Endothelial cell of umbilical vein (primary cell): ENCODE measurements around the gene NCKAP5. TPM values are rescaled to one million over a fixed set of nuclear protein-coding genes. Genes with fewer than 3 reads are reported as not detected.

ENCODE experiments used
- BruUV-seq: library from RNA; stranded (reverse); fragments of 400-500 nt; replicated peaks from 2 replicates; lab custom pipeline; 2021; lab: Mats Ljungman, UMichigan
- CTCF ChIA-PET: fragments of 300-600, 350-600 bp; sonication (Branson Sonifier 250); formaldehyde crosslinking; loops from one replicate; lab custom pipeline; 2021; ENCODE audit warnings: antibody characterized with exemption, inconsistent platforms; lab: Charles Lee
- POLR2A ChIA-PET: fragments of 300-600, 350-600 bp; sonication (Branson Sonifier 250); formaldehyde crosslinking; loops from one replicate; lab custom pipeline; 2021; ENCODE audit warnings: antibody characterized with exemption, inconsistent platforms; lab: Charles Lee
- DNase-seq: peaks from one replicate; pipeline ENCODE4 v3.0.0-alpha.2; 2011; ENCODE audit warnings: low read depth, low spot score
- FAIRE-seq: peaks from 2 replicates; lab custom pipeline; 2011; peaks lifted over from hg19 to GRCh38; lab: Jason Lieb, UNC
- H2AFZ ChIP-seq: 2 replicates; pipeline ENCODE4 v1.6.0; 2012; ENCODE audit warnings: low read depth, low read length, control low read depth, inconsistent platforms
- H3K27ac ChIP-seq: 2 replicates; pipeline ENCODE4 v1.5.1; 2011; ENCODE audit warnings: low read depth, mild to moderate bottlenecking, control low read depth, low read length, moderate library complexity; ENCODE audit not compliant: insufficient read depth
- H3K27me3 ChIP-seq, 2 experiments: 2 replicates each; pipeline versions ENCODE4 v1.6.0 to v1.6.1; 2011; ENCODE audit warnings: low read length in 2 of 2, mixed read lengths in 1 of 2; ENCODE audit not compliant: control insufficient read depth in 2 of 2, insufficient read depth in 2 of 2
- H3K36me3 ChIP-seq, 2 experiments: 2 replicates in 1 of 2; 3 replicates in 1 of 2; pipeline ENCODE4 v1.5.1; 2011; ENCODE audit warnings: low read length in 2 of 2, mild to moderate bottlenecking in 1 of 2, moderate library complexity in 1 of 2; ENCODE audit not compliant: control insufficient read depth in 2 of 2, insufficient read depth in 2 of 2; ENCODE audit errors: extremely low read depth in 1 of 2
- H3K4me1 ChIP-seq: 3 replicates; pipeline ENCODE4 v1.5.1; 2011; ENCODE audit warnings: mild to moderate bottlenecking, low read length; ENCODE audit not compliant: control insufficient read depth, insufficient read depth; ENCODE audit errors: extremely low read depth
- H3K4me2 ChIP-seq: 2 replicates; pipeline ENCODE4 v1.6.1; 2011; ENCODE audit warnings: low read length, control low read depth, mixed read lengths; ENCODE audit not compliant: insufficient read depth
- H3K4me3 ChIP-seq, 3 experiments: fragments of 200-600 bp in 1 of 3; sonication (generic), shearing (Covaris generic) in 1 of 3; replicated peaks in 1 of 3; 2 replicates each; pipeline ENCODE4 v1.5.1; 2011 to 2016; ENCODE audit warnings: control low read depth in 3 of 3, low read length in 3 of 3, mild to moderate bottlenecking in 2 of 3, inconsistent platforms in 1 of 3, low read depth in 1 of 3, moderate library complexity in 1 of 3; ENCODE audit not compliant: insufficient read depth in 1 of 3
- H3K79me2 ChIP-seq: 2 replicates; pipeline ENCODE4 v1.6.0; 2012; ENCODE audit warnings: low read length, inconsistent platforms; ENCODE audit not compliant: control insufficient read depth, insufficient read depth
- H3K9ac ChIP-seq: replicated peaks from 2 replicates; pipeline ENCODE3; 2011; ENCODE audit warnings: low read length, control low read depth; ENCODE audit not compliant: insufficient read depth; ENCODE audit errors: extremely low read depth
- H3K9me1 ChIP-seq: replicated peaks from 3 replicates; pipeline ENCODE4 v1.6.0; 2011; ENCODE audit warnings: mild to moderate bottlenecking, low read length; ENCODE audit not compliant: control insufficient read depth, insufficient read depth; ENCODE audit errors: extremely low read depth
- H3K9me3 ChIP-seq: replicated peaks from 2 replicates; pipeline ENCODE4 v1.5.1; 2012; ENCODE audit warnings: low read length, inconsistent platforms; ENCODE audit not compliant: control insufficient read depth, insufficient read depth
- H4K20me1 ChIP-seq: replicated peaks from 2 replicates; pipeline ENCODE3; 2011; ENCODE audit warnings: mild to moderate bottlenecking, low read length; ENCODE audit not compliant: control insufficient read depth, insufficient read depth; ENCODE audit errors: extremely low read depth
- EZH2 ChIP-seq: IDR thresholded peaks from 2 replicates; pipeline ENCODE4 v1.6.1; 2012; ENCODE audit warnings: borderline replicate concordance, low read depth, mild to moderate bottlenecking, moderate library complexity, low read length, inconsistent platforms; ENCODE audit not compliant: severe bottlenecking
- FOS ChIP-seq: IDR thresholded peaks from 2 replicates; pipeline ENCODE4 v1.6.1; 2011; ENCODE audit warnings: mild to moderate bottlenecking, low read length, moderate library complexity, borderline replicate concordance; ENCODE audit not compliant: insufficient read depth
- GATA2 ChIP-seq: IDR thresholded peaks from 2 replicates; pipeline ENCODE4 v1.7.0; 2011; ENCODE audit warnings: low read depth, mild to moderate bottlenecking, moderate library complexity, mixed read lengths, low read length; ENCODE audit not compliant: insufficient read length, insufficient read depth
- JUN ChIP-seq: IDR thresholded peaks from 2 replicates; pipeline ENCODE4 v1.6.1; 2011; ENCODE audit warnings: borderline replicate concordance, low read depth; ENCODE audit not compliant: insufficient read length, insufficient read depth
- MYC ChIP-seq: IDR thresholded peaks from one replicate; pipeline ENCODE4 v1.6.1; 2011; ENCODE audit warnings: mild to moderate bottlenecking, low read depth, low read length
- POLR2A ChIP-seq: IDR thresholded peaks from 2 replicates; pipeline ENCODE4 v1.6.1; 2012; ENCODE audit warnings: low read depth, mild to moderate bottlenecking, control low read depth, low read length
- POLR2AphosphoS5 ChIP-seq: IDR thresholded peaks from 2 replicates; pipeline ENCODE4 v1.6.1; 2012; ENCODE audit warnings: low read depth, mild to moderate bottlenecking, control low read depth, low read length, moderate library complexity; ENCODE audit not compliant: insufficient read depth
- dilution Hi-C: fragments of 300-500 bp; cut with MboI; formaldehyde crosslinking; loops from one replicate; pipeline ENCODE4 v1.15.0; 2019; ENCODE audit warnings: low sequenced_read_pairs; ENCODE audit not compliant: extremely low pct_ligation_motif_present
- intact Hi-C: fragments of 100-400 bp; cut with micrococcal nuclease; formaldehyde crosslinking; loops from one replicate; pipeline ENCODE4 v1.10.0; 2022
- polyA plus RNA-seq, 4 experiments: library from polyadenylated mRNA; depleted of rRNA in 3 of 4; stranded (reverse) in 3 of 4; unstranded in 1 of 4; fragments of >200 nt; gene quantifications; 2 replicates each; pipeline versions ENCODE4 v1.2.1 to v1.2.3, GENCODE V29; 2011 to 2012; ENCODE audit warnings: missing spikeins in 1 of 4
- total RNA-seq: library from RNA; stranded (reverse); gene quantifications from 2 replicates; pipeline ENCODE4 v1.2.3, GENCODE V29; 2021
- TF ChIP-seq, protein P1 (sequence below): IDR thresholded peaks from 2 replicates; pipeline ENCODE4 v1.6.1; 2011; ENCODE audit not compliant: insufficient read depth, insufficient read length
- TF ChIP-seq, protein P2 (sequence below), 2 donors: IDR thresholded peaks; 1 replicate in 1 of 2; 2 replicates in 1 of 2; pipeline ENCODE4 v1.5.1; 2011; ENCODE audit warnings: low read length in 2 of 2, mild to moderate bottlenecking in 2 of 2, moderate library complexity in 2 of 2, control low read depth in 1 of 2, inconsistent platforms in 1 of 2, low read depth in 1 of 2; ENCODE audit not compliant: insufficient read depth in 1 of 2; ENCODE audit errors: extremely low read depth in 1 of 2

The NCKAP5 gene
- total and polyA plus RNA-seq, 2 donors (not counting 3 experiments of a cell fraction or from before 2014, with no cell fraction given): 0.47 to 3.3 TPM

DNA sequence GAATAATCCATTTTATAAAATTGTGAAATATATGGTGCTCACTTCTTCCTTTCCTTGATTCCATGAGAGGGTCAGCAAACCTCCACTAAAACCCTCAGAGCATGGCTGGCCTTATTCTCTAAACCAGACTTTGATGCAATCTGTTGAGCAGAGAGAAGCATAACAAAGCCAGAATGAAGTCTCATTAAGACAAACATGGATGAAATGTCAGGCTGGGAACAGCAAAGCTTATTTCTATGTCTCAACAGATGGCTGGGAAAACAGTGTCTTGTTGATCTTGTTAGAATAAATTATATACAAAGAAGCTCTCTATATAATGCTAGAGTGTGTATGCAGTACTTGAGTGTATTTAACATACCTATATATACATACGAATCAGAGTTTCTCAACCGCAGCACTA is 671.2 kb downstream of the NCKAP5 start:
- Histone ChIP-seq H3K79me2 (no peaks in the 10 kb centered on the region), H3K4me3 (no peak overlapping the region), H3K9ac (no peak overlapping the region), H3K4me2 (no peak overlapping the region), H3K36me3 (no peaks in the 10 kb centered on the region), H2AFZ (no peak overlapping the region), H3K9me3 (no peaks in the 10 kb centered on the region), H3K9me1 (no peaks in the 10 kb centered on the region), H3K4me1 (no peaks in the 10 kb centered on the region), H3K27me3 (no peaks in the 10 kb centered on the region), H3K27ac (no peak overlapping the region), H4K20me1 (no peaks in the 10 kb centered on the region)
- FAIRE-seq: no peak
- ChIA-PET POLR2A (no interaction called here), CTCF (no interaction called here)
- DNase-seq: no peak
- dilution Hi-C loops (no loop called here), intact Hi-C loops (no loop called here)
- no TSS peak for BruUV-seq
- TF ChIP-seq MYC: no peak
- no peak for TF ChIP-seq FOS
- TF ChIP-seq EZH2: no peak
- no peak for TF ChIP-seq GATA2
- TF ChIP-seq, protein P1, sequence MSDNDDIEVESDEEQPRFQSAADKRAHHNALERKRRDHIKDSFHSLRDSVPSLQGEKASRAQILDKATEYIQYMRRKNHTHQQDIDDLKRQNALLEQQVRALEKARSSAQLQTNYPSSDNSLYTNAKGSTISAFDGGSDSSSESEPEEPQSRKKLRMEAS: no peak
- TF ChIP-seq POLR2AphosphoS5: no peak
- TF ChIP-seq POLR2A: no peak
- TF ChIP-seq JUN: no peak
- TF ChIP-seq, protein P2, sequence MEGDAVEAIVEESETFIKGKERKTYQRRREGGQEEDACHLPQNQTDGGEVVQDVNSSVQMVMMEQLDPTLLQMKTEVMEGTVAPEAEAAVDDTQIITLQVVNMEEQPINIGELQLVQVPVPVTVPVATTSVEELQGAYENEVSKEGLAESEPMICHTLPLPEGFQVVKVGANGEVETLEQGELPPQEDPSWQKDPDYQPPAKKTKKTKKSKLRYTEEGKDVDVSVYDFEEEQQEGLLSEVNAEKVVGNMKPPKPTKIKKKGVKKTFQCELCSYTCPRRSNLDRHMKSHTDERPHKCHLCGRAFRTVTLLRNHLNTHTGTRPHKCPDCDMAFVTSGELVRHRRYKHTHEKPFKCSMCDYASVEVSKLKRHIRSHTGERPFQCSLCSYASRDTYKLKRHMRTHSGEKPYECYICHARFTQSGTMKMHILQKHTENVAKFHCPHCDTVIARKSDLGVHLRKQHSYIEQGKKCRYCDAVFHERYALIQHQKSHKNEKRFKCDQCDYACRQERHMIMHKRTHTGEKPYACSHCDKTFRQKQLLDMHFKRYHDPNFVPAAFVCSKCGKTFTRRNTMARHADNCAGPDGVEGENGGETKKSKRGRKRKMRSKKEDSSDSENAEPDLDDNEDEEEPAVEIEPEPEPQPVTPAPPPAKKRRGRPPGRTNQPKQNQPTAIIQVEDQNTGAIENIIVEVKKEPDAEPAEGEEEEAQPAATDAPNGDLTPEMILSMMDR (IDR thresholded peaks at IDR 0.05; ENCODE audit: extremely low read depth in 1 of 2, insufficient read depth in 1 of 2, low read depth in 1 of 2, low read length in 2 of 2): no peak
